T-cell (primary cell): ENCODE measurements around the gene ZBTB18. TPM values are rescaled to one million over a fixed set of nuclear protein-coding genes. Genes with fewer than 3 reads are reported as not detected.

Experiments
- ATAC-seq, 4 experiments: fragments of 200-7000 bp in 3 of 4; fragments of 150-1000 bp in 1 of 4; cut with Tn5 transposase; replicated peaks in 1 of 4; 1 replicate in 3 of 4; 2 replicates in 1 of 4; pipeline ENCODE4 v1.10.0; 2021; ENCODE audit warnings: moderate library complexity in 3 of 4, mild to moderate bottlenecking in 2 of 4, moderate number of reproducible peaks in 1 of 4
- CTCF ChIA-PET, 2 donors: fragments of 300-600 bp; sonication (Branson Sonifier 250); formaldehyde crosslinking; loops; one replicate each; lab custom pipeline; 2022; ENCODE audit warnings: antibody characterized with exemption in 2 of 2; lab: Charles Lee
- POLR2A ChIA-PET, 2 donors: fragments of 300-600 bp; sonication (Branson Sonifier 250); formaldehyde crosslinking; loops; one replicate each; lab custom pipeline; 2022; ENCODE audit warnings: antibody characterized with exemption in 2 of 2; lab: Charles Lee
- DNase-seq, 35 experiments: peaks; one replicate each; pipeline versions ENCODE4 v3.0.0 to v3.0.0-alpha.2; 2013 to 2023
- H3K27ac ChIP-seq: one replicate; pipeline ENCODE4 v1.5.1; 2013; ENCODE audit warnings: low read length
- H3K27me3 ChIP-seq, 2 experiments: replicated peaks in 1 of 2; 1 replicate in 1 of 2; 2 replicates in 1 of 2; pipeline versions ENCODE4 v1.6.1 to v1.7.0; 2013; ENCODE audit warnings: low read length in 1 of 2, mixed read lengths in 1 of 2; ENCODE audit not compliant: control insufficient read depth in 2 of 2, insufficient read depth in 2 of 2; ENCODE audit errors: extremely low read depth in 1 of 2
- H3K36me3 ChIP-seq, 2 donors: 1 replicate in 1 of 2; 2 replicates in 1 of 2; pipeline versions ENCODE4 v1.6.1 to v1.7.0; 2013; ENCODE audit warnings: low read length in 1 of 2; ENCODE audit not compliant: control insufficient read depth in 2 of 2, insufficient read depth in 1 of 2; ENCODE audit errors: extremely low read depth in 1 of 2
- H3K4me1 ChIP-seq, 2 experiments: 1 replicate in 1 of 2; 2 replicates in 1 of 2; pipeline versions ENCODE4 v1.6.1 to v1.7.0; 2013; ENCODE audit warnings: low read length in 2 of 2, mixed read lengths in 1 of 2; ENCODE audit not compliant: insufficient read depth in 2 of 2, control insufficient read depth in 1 of 2; ENCODE audit errors: extremely low read depth in 1 of 2
- H3K4me3 ChIP-seq, 2 donors: 1 replicate in 1 of 2; 2 replicates in 1 of 2; pipeline versions ENCODE4 v1.5.1 to v1.7.0; 2013; ENCODE audit warnings: mild to moderate bottlenecking in 2 of 2, low read length in 1 of 2, moderate library complexity in 1 of 2; ENCODE audit not compliant: control insufficient read depth in 1 of 2; ENCODE audit errors: extremely low read depth in 1 of 2
- H3K9me3 ChIP-seq: 2 replicates; pipeline ENCODE4 v1.7.0; 2013
- H3K27ac Mint-ChIP-seq, 2 donors: one replicate each; pipeline ENCODE4 v1.8.0; 2020 to 2021; ENCODE audit warnings: mild to moderate bottlenecking in 2 of 2, mixed read lengths in 2 of 2
- H3K27me3 Mint-ChIP-seq, 2 donors: one replicate each; pipeline ENCODE4 v1.8.0; 2021 to 2022; ENCODE audit warnings: mixed read lengths in 2 of 2
- H3K36me3 Mint-ChIP-seq: one replicate; pipeline ENCODE4 v1.8.0; 2021; ENCODE audit warnings: mixed read lengths
- H3K4me1 Mint-ChIP-seq, 3 donors: one replicate each; pipeline ENCODE4 v1.8.0; 2020 to 2022; ENCODE audit warnings: mixed read lengths in 3 of 3, mild to moderate bottlenecking in 1 of 3
- H3K4me3 Mint-ChIP-seq, 3 donors: one replicate each; pipeline ENCODE4 v1.8.0; 2020 to 2022; ENCODE audit warnings: mild to moderate bottlenecking in 3 of 3, mixed read lengths in 3 of 3, moderate library complexity in 3 of 3
- H3K9me3 Mint-ChIP-seq, 3 donors: one replicate each; pipeline ENCODE4 v1.8.0; 2020 to 2022; ENCODE audit warnings: mixed read lengths in 3 of 3
- WGBS: methylation state at CpG from one replicate; pipeline ENCODE4 v1.1.5; 2013; ENCODE audit warnings: missing lambda C conversion rate; ENCODE audit not compliant: insufficient coverage; 5-methylcytosine and 5-hydroxymethylcytosine counted together
- total RNA-seq, 35 experiments: library from RNA in 6 of 35; stranded (reverse) in 6 of 35; fragments of 120-200 nt in 1 of 35; gene quantifications; one replicate each; pipeline versions ENCODE4 v1.2.1 to v1.2.4 and lab custom pipeline; 2013 to 2026

Gene ZBTB18
- total RNA-seq, 5 donors from 2014 or later (not counting 1 experiment from before 2014, with no cell fraction given), result 41.2 to 58.4 (median 52.4) TPM

- Histone ChIP-seq H3K27ac (peak overlapping the region; percentile 65), H3K4me3 (peak overlapping the region; percentile 74 to 95), H3K27me3 (no peaks in the 10 kb centered on the region), H3K36me3 (peaks cover 6 to 9% of the 10 kb centered on the region in 2 donors), H3K9me3 (no peaks in the 10 kb centered on the region), H3K4me1 (peaks cover 17 to 49% of the 10 kb centered on the region in 2 experiments)
- ATAC-seq (peak in 3 of 4 experiments; percentile 2 to 27 (median 5)), DNase-seq (peak; percentile 36 to 86 (median 70))
- peaks cover 23 to 27% (median 25%) of the 10 kb centered on the region in 3 donors for H3K4me1 Mint-ChIP-seq
- H3K9me3 Mint-ChIP-seq, result no peaks in the 10 kb centered on the region
- no peaks in the 10 kb centered on the region for H3K27me3 Mint-ChIP-seq
- WGBS, result under 1% methylated on average over 43 of the region's 76 CpGs
- H3K4me3 Mint-ChIP-seq, result peak overlapping the region in 1 of 3 donors; percentile 98
- H3K27ac Mint-ChIP-seq, result no peak overlapping the region
- no peaks in the 10 kb centered on the region for H3K36me3 Mint-ChIP-seq
- ChIA-PET POLR2A (interaction anchor here (0.6 to 3.4 kb wide), 5 partner anchors 25 to 551 kb away, joined by 4 to 16 read pairs (median 4); no protein-coding TSS in a partner anchor), CTCF (interaction anchor here (0.6 to 2.6 kb wide), 4 partner anchors 19 to 211 kb away, joined by 4 to 22 read pairs (median 5); no protein-coding TSS in a partner anchor)
Measured at GRCh38 chr1:244049162-244050013, 1.7 kb upstream of the ZBTB18 start.

DNA sequence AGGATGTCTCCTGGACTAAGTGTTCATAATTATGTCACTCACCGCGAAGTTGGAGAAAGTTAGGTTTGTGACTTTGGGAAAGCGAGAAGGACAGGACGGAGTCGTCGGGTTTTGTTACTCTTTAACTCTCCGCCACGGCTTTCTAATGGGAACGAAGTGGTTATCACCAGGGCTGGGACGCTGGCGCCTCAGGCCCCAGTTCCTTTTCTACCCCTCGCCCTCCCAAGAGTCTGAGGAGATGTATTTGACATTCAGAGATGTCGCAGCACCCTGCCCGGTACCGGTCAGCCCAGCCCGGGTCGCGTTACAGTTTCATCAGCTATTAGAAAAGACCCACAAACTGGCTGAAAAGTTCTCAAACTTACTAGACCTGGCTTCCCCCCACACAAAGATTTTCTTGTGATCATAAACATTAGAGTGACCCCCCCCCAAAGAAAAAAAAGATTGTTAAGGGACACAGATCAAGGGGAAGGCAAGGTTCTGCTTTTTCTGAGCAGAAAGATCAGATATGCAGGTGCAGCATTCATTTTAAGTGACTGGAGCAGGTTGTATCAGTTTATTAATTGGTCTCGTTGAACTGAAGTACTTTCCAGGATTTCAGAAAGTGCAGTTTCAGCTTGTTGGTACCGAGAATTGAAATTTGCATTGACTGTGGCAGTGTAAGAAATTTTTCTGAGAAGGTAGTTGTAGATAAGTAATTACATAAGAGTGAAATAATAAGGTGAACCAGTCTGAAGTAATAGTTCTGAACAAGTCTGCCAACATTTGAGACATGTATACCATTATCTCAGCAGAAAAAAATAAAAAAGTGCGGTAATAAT, 859 bp upstream of the ZBTB18 start:
- WGBS, result 28% methylated on average over 7 of the region's 21 CpGs
- Histone ChIP-seq H3K9me3 (no peaks in the 10 kb centered on the region), H3K27me3 (no peaks in the 10 kb centered on the region), H3K4me3 (peak overlapping the region; percentile 74 to 95), H3K27ac (peak overlapping the region; percentile 65), H3K4me1 (peaks cover 25 to 49% of the 10 kb centered on the region in 2 experiments), H3K36me3 (peaks cover 11 to 16% of the 10 kb centered on the region in 2 donors)
- Mint-ChIP-seq H3K27ac (no peak overlapping the region), H3K9me3 (no peaks in the 10 kb centered on the region), H3K36me3 (peaks cover under 1% of the 10 kb centered on the region), H3K4me1 (peaks cover 19 to 22% (median 19%) of the 10 kb centered on the region in 3 donors), H3K4me3 (peak overlapping the region in 1 of 3 donors; percentile 98), H3K27me3 (no peaks in the 10 kb centered on the region)
- no peak for ATAC-seq
- POLR2A ChIA-PET, result interaction anchor here (2.0 to 3.4 kb wide), 2 partner anchors 25 to 26 kb away, joined by 5 to 16 read pairs; no protein-coding TSS in a partner anchor
- DNase-seq, result peak in 7 of 35 experiments; percentile 6 to 34 (median 14)
- CTCF ChIA-PET, result interaction anchor here (0.7 to 1.0 kb wide), 4 partner anchors 9 to 212 kb away, joined by 3 to 10 read pairs (median 5); no protein-coding TSS in a partner anchor

DNA sequence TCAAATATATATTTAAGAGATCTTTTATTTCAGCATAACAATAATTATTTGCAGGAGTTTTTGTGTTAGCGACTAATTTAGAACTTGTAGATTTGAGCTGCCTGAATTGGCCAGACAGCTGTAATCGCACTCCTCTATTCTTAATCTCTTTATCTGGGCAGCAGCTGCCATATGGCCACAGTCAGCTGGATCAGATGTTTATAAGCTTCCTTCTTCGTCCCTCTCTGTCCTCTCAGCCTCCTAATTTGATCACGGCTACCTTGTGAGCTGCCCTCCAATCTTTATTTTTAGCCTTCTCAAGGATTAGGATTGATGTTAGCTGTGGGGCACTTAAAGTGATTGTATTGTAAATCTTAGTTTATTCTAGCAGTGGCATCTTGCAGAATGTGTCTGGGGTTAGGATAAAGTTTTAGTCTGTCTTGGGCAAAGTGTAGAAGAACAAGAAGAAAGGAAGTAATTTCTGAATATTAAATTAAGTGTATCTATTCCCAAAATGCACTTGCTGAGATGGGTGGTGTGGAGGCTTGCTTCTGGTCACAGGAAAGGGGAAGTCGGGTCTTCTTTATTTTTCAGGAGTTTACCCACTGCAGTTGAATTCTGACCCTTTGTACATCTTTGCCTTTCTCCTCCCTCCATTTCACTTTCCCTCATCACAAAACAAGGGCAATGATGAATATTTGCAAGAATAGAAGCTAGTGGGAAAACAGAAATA, 1.1 kb downstream of the ZBTB18 start:
- H3K27ac ChIP-seq, result peak overlapping the region; percentile 20
- Mint-ChIP-seq H3K4me1 (peaks cover 13 to 22% (median 14%) of the 10 kb centered on the region in 3 donors), H3K36me3 (peaks cover 11% of the 10 kb centered on the region), H3K27ac (no peak overlapping the region), H3K27me3 (no peaks in the 10 kb centered on the region), H3K9me3 (no peaks in the 10 kb centered on the region), H3K4me3 (no peak overlapping the region)
- H3K4me3 ChIP-seq, result no peak overlapping the region
- CTCF ChIA-PET, result interaction anchor here (0.6 to 1.3 kb wide), 6 partner anchors 9 to 401 kb away, joined by 3 to 4 read pairs (median 4); no protein-coding TSS in a partner anchor
- H3K9me3 ChIP-seq, result no peaks in the 10 kb centered on the region
- no peaks in the 10 kb centered on the region for H3K27me3 ChIP-seq
- POLR2A ChIA-PET, result interaction anchor here (0.6 to 3.4 kb wide), 5 partner anchors 9 to 52 kb away, joined by 3 to 16 read pairs (median 7); no protein-coding TSS in a partner anchor
- peaks cover 22 to 42% of the 10 kb centered on the region in 2 experiments for H3K4me1 ChIP-seq
- no CpG with 5 or more reads among the region's 5 CpGs for WGBS
- ATAC-seq (no peak), DNase-seq (no peak)
- H3K36me3 ChIP-seq, result peaks cover 11 to 26% of the 10 kb centered on the region in 2 donors

- Histone ChIP-seq H3K9me3 (no peaks in the 10 kb centered on the region), H3K27ac (no peak overlapping the region), H3K4me3 (no peak overlapping the region), H3K27me3 (no peaks in the 10 kb centered on the region), H3K36me3 (peaks cover 11 to 26% of the 10 kb centered on the region in 2 donors), H3K4me1 (peaks cover 22 to 41% of the 10 kb centered on the region in 2 experiments)
- ATAC-seq (no peak), DNase-seq (no peak)
- Mint-ChIP-seq H3K4me1 (peaks cover 11 to 25% (median 17%) of the 10 kb centered on the region in 3 donors), H3K27ac (no peak overlapping the region), H3K9me3 (no peaks in the 10 kb centered on the region), H3K27me3 (no peaks in the 10 kb centered on the region), H3K4me3 (no peak overlapping the region), H3K36me3 (peaks cover 14% of the 10 kb centered on the region)
- no CpG with 5 or more reads among the region's 6 CpGs for WGBS
- CTCF ChIA-PET, result interaction anchor here in 1 of 2 donors (0.6 kb wide), 1 partner anchor 36 kb away, joined by 3 read pairs; no protein-coding TSS in a partner anchor
- POLR2A ChIA-PET, result interaction anchor here (0.7 to 3.4 kb wide), 4 partner anchors 8 to 138 kb away, joined by 3 to 16 read pairs (median 6); no protein-coding TSS in a partner anchor
Measured at GRCh38 chr1:244052728-244053312, 1.7 kb downstream of the ZBTB18 start.

GRCh38 chr1:244053831-244054230, 2.7 kb downstream of the ZBTB18 start:
- Mint-ChIP-seq H3K4me1 (peaks cover 11 to 25% (median 19%) of the 10 kb centered on the region in 3 donors), H3K4me3 (no peak overlapping the region), H3K36me3 (peaks cover 14% of the 10 kb centered on the region), H3K27ac (no peak overlapping the region), H3K27me3 (no peaks in the 10 kb centered on the region), H3K9me3 (no peaks in the 10 kb centered on the region)
- WGBS, result 77% methylated on average over 10 of the region's 11 CpGs
- Histone ChIP-seq H3K27ac (no peak overlapping the region), H3K4me3 (peak overlapping the region in 1 of 2 donors; percentile 38), H3K4me1 (peaks cover 22 to 41% of the 10 kb centered on the region in 2 experiments), H3K36me3 (peaks cover 11 to 26% of the 10 kb centered on the region in 2 donors), H3K9me3 (no peaks in the 10 kb centered on the region), H3K27me3 (no peaks in the 10 kb centered on the region)
- ATAC-seq (no peak), DNase-seq (peak in 1 of 35 experiments; percentile 37)
- ChIA-PET POLR2A (interaction anchor here (0.8 to 1.2 kb wide), 2 partner anchors 21 to 139 kb away, joined by 4 to 5 read pairs; no protein-coding TSS in a partner anchor), CTCF (interaction anchor here (0.6 to 1.0 kb wide), 3 partner anchors 21 to 267 kb away, joined by 3 read pairs; no protein-coding TSS in a partner anchor)
